ENCODE results near the gene ADAMTS12.

The ADAMTS12 gene

DNA sequence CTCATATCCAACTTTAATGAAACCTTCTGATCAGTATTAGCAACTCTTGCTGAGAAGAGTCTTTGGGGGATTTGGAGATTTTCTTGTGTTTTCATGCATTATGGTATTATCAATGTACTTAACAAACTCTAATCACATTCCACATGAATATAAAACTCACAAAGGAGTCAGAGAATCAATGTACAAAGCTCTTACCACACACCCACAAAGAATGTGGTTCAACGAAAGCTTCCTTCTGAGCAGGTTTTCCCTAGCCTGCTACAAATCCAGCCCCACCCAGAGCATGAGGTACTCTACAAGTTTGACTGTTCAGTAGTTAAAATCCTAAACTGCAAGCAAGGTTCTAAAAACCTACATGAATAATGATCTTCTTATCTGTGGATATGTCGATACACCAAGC lies 240.9 kb downstream of the ADAMTS12 start:
- DNase-seq (ENCODE audit: low read depth): no peak

DNA sequence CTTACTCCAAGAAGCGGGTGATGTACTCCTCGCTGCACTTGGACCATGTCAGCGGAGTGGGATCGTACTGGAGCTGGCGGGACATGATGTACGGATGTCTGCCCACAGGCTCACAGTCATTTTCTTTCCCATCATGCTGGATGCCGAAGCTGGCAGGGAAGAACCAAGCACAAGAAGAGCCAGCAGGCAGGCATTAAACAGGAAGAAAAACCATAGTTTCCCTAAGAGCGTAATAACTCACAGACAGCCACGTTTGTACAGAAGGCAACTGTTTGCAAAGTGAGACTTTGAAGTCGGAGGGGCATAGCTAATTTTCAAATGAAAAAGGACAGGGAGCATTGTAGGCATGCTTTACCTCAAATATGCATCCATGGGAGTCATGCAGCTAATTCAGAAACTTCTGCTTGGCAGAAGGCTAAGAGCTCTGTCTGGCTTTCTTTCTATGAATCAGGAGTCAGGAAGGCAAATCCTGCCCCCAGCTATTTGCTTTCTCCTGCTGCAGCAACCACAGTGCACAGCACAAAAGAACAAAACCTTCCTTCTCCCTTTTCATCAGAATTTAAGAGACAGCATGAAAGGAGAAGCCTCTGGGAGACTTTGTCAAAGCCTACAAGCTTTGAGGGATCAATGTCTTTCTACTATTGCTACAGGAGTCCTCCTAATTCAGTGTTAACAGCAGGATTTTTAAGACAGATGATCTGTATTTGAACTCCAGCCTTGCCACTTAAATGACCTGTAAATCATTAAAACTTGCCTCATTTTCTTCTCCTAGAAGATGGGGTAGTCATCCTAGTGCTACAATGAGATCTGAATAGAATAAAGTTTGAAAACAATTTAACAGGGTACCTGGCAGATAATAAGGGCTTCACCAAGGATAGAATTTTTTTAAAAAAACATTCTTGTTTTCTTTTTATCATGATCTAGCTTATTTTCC lies 242.0 kb downstream of the ADAMTS12 start:
- DNase-seq (ENCODE audit: low read depth): peak; percentile 9

DNA sequence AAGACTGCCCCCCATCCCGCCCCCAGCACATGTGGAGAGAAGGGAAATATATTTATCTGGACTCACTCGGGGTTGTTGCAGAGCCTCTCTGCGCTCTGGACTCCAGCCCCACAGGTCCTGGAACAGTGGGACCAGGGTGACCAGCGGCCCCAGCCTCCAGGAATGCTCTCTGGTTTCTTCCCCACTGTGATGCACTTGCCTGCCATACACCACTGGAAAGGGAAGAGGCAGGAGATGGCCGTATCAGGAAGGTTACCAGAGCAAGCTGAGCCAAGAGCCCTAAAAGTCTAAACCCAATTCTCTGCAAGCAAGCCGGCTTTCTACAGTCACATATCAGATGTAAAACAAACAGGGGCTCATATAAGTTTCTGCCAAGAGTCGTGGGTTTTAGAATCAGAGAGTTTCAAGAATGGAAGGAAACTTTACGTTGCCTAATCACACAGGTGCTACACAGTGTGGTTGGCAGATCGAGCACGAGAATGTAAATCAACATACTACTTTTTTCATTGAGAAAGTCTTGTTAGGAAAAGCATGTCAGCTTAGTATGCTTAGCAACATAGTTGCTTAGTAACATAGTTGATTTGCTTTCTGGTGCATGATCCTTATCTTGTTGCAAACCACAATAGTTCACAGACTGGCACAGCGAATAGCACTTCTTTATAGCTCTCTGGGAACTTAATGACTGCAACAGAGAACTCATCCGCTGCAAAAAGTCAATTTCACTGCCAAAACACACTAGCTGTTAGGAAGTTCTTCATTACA lies 249.9 kb downstream of the ADAMTS12 start:
- DNase-seq (ENCODE audit: low read depth): no peak

DNA sequence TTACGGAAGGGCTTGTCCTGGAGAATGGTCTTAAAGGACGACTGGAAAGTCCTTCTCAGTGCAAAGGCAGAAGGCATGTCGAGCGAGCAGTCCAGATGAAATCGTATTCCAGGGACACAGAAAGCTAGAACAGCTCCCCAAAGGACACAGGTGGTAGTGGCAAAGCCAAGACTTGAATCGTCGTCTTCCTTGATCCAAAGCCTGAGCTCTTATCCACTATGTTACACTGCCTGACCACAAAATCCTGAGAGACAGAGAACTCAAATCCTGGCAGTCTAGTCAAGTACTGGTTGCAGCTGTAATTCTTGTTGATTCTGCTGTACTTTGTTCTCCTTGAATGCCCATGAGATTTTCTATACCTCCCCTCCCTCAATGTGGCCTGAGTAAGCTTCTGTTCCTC lies 252.3 kb downstream of the ADAMTS12 start:
- no peak for DNase-seq (ENCODE audit: low read depth)

DNA sequence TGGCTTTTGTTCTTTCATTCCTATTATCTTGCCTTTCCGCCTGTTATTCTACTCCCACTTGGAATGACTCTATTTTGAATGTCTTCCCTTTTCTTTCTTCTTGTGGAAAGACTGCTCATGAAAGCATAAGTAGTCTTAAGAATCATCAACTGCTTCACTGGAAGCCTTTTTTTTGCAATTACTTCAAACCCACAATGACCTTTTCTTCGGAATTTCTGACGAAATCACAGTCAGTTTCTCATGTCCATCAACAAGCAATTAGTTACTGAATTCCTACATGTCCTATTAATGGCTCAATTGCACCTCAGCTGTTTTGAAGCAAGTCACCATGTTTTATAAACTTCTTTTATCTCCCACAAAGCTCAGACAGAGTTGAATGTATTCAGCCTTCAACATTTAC lies 254.8 kb downstream of the ADAMTS12 start:
- no peak for DNase-seq (ENCODE audit: low read depth)

DNA sequence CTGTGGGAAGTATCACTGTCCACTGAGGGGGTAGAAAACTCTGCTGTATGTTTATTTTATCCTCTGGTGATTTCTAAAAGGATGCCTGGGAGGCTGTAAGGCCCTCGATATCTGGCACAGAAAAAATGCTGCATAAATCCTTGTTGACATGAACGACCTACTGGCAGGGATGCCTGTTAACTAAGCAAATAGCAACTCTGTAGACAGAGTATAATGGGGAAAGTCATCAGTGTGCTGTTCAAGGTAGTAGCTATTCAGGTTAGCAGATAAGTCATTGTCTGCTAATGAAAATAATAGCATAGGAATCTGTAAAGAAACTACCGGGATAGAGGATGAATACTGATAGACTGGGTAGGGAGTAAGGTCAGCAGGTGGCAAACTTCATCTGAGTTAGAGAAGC lies 256.2 kb downstream of the ADAMTS12 start:
- no peak for DNase-seq (ENCODE audit: low read depth)

DNA sequence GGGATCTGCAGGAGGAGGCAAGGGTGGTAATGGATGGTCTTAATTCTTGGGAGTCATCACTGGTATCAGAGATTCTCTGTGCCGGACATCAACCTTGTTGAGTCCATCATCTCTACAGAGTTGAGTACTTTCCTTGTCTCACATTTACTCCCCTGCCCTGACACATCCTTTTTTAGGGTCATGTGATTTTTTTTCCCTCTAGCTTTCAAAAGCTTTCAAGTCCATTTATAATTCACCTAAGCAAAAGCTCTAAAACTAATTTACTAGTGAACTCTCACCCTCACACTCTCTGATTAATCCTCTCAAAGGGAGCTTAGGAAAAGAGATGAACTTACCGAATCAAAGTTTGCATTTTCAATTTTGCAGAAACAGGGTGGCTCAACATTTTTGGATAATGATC lies 258.1 kb downstream of the ADAMTS12 start:
- no peak for DNase-seq (ENCODE audit: low read depth)

DNA sequence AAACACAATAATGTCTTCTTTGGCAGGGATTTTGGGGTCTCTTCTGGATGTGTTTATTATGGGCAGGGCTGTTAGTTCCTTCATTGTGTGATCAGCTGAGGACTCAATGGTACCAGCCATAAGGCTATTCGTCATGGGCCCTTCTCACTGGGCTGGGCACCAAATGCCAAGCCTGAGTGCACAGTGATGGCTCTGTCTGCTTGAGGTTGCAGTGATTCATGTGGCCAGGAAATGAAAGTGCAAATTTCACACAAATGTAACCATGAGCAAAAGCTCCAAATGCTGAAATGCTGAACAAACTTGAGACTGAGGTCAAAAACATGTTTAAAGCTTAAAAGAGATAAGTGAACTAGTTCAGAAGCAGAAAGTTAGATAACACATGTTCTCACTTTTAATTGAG lies 260.0 kb downstream of the ADAMTS12 start:
- no peak for DNase-seq (ENCODE audit: low read depth)

DNA sequence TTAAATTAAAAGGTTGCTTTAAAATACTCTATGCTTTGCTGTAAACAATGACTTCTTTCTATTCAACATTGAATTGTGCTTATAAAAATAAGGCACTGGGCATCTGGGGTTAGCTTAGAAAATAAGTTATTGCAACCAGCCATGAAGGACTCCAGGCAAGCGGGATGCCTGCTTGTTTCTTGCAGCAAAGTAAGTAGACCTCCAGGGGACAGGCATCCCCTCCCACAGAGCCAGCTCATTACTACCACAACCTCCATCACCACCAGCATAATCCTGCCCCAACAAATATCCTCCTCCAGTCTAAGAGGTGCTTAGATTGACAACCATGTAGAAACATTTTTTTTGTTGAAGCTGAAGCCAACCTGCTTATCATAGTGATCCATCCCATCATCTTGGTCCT lies 260.7 kb downstream of the ADAMTS12 start:
- no peak for DNase-seq (ENCODE audit: low read depth)

DNA sequence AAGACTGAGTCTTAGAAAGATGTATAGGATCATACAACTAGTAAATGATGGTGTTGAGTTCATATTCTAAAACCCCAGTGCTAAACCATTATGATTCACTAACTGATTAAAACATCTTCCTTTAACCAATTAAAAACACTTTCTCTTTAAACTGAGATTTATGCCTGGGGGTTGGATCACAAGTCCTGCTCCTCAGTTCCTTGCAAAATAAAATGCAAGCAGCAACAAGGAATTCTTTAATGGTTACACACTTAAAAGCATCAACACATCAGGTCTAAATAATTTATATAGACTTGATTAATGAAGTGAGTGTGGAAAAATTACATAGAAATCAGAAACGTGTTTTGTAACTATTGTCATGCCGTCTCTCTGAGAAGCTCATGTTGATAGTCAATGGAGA lies 261.8 kb downstream of the ADAMTS12 start:
- no peak for DNase-seq (ENCODE audit: low read depth)

DNA sequence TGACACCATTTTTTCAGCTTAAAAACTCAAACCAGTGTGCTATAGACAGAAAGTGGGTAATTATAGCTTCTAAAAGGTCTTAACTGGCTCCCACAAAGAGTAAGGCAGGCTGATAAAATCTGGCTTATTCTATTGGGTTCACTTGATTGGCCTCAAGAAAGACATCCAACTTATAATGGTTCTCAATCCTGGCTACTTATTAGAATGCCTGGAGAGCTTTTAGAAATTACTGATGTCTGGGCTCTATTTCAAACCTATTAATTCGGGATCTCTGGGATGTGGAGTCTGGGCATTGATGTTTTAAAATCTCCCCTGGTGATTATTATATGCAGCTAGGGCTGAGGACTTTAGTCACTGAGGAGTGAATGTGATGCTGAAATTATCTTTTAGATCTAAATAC lies 263.0 kb downstream of the ADAMTS12 start:
- no peak for DNase-seq (ENCODE audit: low read depth)

DNA sequence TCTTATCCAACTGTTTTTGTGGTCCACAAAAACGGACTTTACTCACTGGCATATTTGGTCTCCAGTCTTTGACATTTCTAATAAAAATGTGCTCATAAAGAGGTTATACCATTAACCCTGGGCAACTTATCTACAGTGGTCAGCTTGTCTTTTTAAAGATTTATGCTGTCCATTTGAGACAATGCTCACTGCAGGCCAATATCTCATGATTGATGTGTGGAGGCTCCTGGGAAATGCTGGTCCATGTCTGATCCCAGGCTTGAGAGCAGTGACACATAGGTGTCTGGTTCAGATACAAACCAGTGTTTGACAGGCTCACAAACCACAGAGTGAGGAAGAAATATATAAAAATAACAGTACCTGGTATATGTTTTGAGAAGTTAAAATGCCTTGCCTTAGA lies 270.3 kb downstream of the ADAMTS12 start:
- DNase-seq (ENCODE audit: low read depth): no peak

DNA sequence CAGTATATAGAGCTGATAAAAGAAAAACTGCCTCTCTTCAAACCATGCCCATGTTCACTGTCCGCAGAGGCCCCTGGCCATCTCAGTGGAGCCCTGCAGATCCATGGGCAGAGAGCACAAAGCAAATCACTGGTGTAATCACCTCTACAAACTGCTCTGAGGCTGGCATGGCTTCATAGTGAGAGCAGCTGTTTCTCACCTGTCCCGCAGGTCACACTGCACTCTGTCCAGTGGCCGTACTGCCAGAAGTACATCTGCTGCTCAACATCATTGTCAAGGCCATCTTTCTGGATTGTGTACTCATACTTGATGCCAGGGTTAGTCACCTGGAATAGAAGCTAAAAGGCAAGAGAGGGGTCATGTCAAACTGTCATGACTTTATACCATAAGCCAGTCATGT lies 277.8 kb downstream of the ADAMTS12 start:
- DNase-seq (ENCODE audit: low read depth): no peak

DNA sequence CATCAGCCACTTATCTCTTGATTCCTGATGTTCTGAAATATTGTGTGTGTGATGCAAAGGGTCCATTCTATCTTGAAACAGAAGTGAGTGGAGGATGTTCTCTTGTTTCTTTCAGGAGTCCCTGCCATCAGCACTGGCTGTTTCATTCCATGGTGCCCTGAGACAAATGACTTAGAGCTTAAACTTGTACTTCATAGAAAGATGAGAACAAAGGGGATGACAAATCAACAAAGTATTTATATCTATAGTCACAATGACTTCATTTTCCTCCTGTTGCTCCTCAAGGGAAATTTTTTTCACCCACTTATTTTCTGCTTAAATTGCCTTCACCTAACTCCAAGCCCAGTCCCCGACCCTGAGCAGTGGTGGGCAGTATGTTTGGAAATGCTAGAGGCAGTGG lies 279.4 kb downstream of the ADAMTS12 start:
- DNase-seq (ENCODE audit: low read depth): peak; percentile 61

DNA sequence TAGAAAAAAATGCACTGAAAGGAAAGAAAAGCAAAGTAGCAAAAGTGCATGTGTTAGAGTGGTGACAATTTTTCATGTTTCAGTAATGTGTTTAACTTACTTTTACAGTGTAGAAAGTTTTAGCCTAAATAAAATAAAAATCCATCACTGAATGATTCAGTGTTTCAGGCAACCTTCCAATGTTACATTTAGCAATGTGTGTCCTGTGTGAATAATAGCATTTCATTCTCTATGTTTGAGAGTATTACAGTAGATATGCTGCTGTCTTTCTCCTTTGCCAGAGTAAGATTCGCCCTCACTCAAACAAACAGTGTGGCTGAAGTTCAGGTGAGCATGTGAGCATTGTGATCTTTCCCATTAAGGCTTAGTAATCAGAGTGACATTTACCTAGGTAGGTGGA lies 279.9 kb downstream of the ADAMTS12 start:
- peak; percentile 77 for DNase-seq (ENCODE audit: low read depth)

DNA sequence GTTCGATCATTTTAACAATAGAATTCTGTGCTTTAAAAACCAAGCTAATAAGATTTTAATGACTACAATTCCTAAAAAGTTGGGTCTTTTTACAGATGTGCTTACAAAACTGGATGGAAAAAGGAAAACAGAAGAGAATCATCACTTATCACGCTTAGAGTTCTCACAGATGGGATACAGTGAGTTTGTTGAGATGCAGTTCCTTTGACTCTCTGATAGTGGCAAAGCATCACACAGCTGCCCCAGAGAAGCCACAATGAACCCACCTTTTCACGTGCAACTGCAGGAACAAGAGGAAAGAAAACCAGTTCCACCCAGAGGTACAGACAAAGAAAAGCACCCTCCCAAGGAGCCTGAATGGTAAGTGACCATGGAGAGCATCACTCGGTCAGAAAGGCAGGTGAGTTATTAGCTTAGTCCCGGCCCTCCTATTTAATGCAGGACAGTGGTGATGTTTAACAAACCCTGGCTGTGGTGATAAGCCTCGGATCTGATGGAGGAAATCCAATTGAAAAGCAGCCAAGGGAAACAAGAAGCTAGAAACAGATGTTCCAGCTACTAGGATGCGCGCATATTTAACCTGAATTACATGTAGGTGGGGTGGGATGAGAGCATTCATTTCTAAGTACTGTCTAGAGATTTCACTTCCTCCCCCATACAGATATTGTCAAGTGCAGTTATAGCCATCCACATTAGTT lies 283.3 kb downstream of the ADAMTS12 start:
- DNase-seq (ENCODE audit: low read depth): no peak

DNA sequence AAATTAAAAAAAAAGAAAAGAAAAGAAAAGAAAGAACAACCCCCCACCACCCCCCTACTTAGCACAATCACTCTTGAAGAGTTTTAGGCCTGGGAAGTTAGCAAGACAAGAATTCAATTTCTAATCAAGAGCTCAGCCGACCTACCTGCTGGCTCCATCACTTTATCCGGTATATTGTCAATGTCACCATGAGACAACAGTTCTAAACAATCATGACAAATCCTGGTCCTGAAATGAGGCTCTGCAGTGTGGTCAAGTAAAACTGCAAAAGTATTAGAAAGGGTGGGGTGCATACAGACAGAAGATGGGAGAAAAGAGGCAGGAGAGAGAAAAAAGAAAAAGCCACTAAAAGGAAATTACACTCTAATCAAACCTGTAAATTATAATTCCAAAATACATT lies 287.3 kb downstream of the ADAMTS12 start:
- no peak for DNase-seq (ENCODE audit: low read depth)

DNA sequence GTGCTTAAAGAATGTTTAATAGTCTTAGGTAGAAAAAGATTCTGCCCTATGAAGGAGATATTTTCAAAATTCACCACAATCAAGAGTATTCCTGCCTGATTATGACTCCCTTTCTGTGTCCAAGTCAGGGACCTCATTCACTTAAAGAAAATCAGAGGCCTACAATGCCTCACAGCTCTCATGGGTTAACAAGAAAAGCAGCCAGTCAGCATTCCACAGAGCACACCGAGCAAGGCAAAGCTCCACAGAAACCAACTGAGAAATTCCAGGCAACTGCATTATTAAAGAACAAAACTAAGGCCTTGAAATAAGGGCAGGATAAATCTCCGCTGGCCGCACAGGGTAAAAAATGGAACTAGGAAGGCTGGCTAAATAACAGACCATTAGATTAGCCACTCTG lies 289.9 kb downstream of the ADAMTS12 start:
- no peak for DNase-seq (ENCODE audit: low read depth)

DNA sequence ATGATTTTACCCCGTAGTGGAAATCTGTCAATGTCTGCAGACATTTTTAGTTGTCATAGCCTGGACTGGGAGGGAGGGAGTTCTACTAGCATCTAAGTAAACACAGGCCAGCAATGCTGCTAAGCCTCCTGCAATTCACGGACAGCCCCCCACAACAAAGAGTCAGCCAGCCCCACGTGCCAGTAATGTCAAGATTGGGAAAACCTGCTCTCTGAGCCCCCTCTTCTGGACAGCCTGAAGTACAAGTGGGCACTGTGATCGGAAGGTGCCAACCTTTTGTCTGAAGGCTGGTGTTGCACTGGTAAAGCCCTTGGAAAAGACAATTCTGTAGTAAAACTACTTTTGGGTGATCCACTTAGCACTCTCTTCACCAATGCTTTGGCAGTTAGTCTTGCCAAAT lies 296.5 kb downstream of the ADAMTS12 start:
- no peak for DNase-seq (ENCODE audit: low read depth)

DNA sequence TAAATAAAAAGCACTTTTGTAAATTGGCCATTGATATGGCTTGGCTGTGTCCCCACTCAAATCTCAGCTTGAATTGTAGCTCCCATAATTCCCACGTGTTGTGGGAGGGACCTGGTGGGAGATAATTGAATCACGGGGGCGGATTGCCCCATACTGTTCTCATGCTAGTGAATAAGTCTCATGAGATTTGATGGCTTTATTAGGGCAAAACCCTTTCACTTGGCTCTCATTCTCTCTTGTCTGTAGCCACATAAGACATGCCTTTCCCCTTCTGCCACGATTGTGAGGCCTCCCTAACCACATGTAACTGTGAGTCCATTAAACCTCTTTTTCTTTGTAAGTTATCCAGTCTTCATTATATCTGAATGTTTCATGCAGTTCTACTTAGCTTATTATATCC lies 297.8 kb downstream of the ADAMTS12 start:
- no peak for DNase-seq (ENCODE audit: low read depth)

DNA sequence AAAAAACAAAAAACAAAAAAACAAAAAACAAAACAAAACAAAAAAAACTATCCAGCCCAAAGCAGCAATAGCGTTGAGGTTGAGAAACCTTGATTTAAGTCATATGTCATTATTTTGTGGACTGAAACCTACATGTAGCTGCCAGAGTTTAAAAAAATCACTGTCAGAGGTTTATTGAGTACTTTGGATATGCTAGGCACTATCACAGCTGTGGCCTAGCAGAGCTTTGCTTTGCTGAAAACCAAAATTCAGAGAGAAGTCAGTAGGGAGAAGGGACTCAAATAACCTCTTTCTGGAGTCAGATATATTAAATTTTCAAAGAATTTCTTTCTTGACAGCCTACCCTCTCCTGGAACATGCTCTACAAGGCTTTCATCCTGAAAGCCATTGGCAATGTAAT lies 299.5 kb downstream of the ADAMTS12 start:
- no peak for DNase-seq (ENCODE audit: low read depth)

DNA sequence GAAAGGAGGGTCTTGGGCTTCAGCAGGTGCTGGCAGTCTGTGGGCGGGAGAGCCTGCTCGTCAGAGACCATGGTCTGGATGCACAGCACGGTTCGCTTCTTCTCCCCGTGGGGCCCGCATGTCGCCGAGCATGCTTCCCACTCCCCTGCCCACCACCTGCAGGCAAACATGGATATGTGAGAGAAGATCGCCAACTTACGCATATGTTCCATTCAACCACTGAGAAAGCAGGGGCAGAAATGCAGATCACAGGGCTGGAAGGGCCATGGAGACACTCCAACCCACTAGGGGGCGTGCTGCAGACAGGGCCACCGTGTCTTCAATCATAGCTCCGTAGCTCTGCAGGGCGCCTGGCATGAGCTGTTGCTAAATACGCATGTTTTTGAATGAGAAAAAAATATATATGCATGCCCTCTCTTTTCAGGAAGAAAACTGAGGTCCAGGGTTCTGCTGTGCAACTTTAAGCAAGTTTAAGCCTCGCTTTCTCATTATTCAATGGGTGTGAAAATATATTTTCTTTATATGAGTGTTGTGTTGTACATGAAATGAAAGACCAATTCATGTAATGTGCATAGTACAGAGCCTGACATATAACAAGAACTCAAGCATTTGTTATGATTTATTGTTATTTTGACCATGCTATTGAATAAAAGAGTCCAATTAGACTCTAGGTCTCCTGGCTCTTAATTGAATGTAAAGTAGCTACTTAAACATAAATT lies 303.0 kb downstream of the ADAMTS12 start:
- no peak for DNase-seq (ENCODE audit: low read depth)

Measured in HS-5 (cell line).